Activated naive CD8-positive, alpha-beta T cell (primary cell): Measurements from ENCODE around the gene MYBPH.

Experiments
- H3K27ac Mint-ChIP-seq: one replicate; pipeline ENCODE4 v1.8.0; 2021; ENCODE audit warnings: mixed read lengths
- H3K27me3 Mint-ChIP-seq: one replicate; pipeline ENCODE4 v1.8.0; 2021; ENCODE audit warnings: mixed read lengths
- H3K36me3 Mint-ChIP-seq: one replicate; pipeline ENCODE4 v1.8.0; 2021; ENCODE audit warnings: mixed read lengths
- H3K4me1 Mint-ChIP-seq: one replicate; pipeline ENCODE4 v1.8.0; 2021; ENCODE audit warnings: low read depth, mixed read lengths
- H3K4me3 Mint-ChIP-seq: one replicate; pipeline ENCODE4 v1.8.0; 2021; ENCODE audit warnings: mild to moderate bottlenecking, mixed read lengths
- H3K9me3 Mint-ChIP-seq: one replicate; pipeline ENCODE4 v1.8.0; 2021; ENCODE audit warnings: low read depth, mixed read lengths

The MYBPH gene

GRCh38 chr1:203153989-203154821, 21.4 kb downstream of the MYBPH start:
- no peaks in the 10 kb centered on the region for H3K4me1 Mint-ChIP-seq

DNA sequence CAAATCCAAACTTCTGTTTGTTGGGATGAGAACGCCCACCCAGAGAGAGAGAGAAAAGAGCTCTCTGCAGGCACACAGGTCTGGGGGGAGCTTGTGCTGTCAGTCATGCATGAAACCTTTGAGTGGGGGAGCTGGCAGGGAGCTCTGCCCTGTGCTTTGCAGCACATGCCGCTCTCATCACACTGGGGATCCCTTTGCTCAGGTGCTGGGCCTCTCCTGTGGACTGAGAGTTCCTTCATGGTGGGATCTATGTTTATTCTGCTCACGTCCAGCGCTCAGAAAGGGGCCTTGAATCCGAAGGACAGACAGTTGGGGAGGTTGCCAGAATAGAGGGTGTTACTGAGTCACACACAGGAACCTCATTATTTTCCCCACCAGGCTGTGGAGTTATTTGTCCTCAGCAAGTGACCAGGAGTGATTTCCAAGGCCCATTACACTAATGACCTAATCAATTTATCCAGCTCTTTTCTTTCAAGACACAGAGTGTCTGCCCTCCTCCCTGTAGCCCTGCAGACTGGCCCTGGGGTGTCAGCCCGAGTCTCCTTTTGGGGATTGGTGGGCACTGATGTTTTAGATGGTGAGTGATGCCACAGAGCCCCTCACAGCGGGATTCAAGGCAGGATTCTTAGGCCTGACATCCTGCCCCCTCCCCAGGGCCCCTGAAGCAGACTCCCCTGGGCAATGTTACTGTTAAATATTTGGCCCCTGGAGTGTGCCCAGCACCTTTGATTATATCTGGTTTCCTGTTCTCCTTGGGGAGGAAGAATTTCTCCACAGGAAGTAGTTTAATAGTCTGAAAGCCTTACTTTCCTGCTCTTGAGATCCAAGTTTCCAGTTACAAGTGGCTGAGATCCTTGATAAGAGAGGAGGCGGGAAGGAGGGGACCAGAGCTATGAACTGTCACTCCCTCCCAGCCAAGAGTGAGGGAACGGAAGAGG, 22.3 kb downstream of the MYBPH start:
- no peaks in the 10 kb centered on the region for H3K9me3 Mint-ChIP-seq
- peaks cover 1% of the 10 kb centered on the region for H3K27me3 Mint-ChIP-seq
- H3K36me3 Mint-ChIP-seq = no peaks in the 10 kb centered on the region
- H3K4me3 Mint-ChIP-seq = no peak overlapping the region
- H3K4me1 Mint-ChIP-seq = no peaks in the 10 kb centered on the region
- H3K27ac Mint-ChIP-seq = no peak overlapping the region

More at GRCh38 chr1:203153989-203154821, 21.4 kb downstream of the MYBPH start:
- Mint-ChIP-seq H3K36me3 (no peaks in the 10 kb centered on the region), H3K4me3 (no peak overlapping the region), H3K27me3 (peaks cover 1% of the 10 kb centered on the region), H3K9me3 (no peaks in the 10 kb centered on the region), H3K27ac (no peak overlapping the region)

- H3K9me3 Mint-ChIP-seq = no peaks in the 10 kb centered on the region
- no peak overlapping the region for H3K4me3 Mint-ChIP-seq
- H3K27me3 Mint-ChIP-seq = peaks cover 1% of the 10 kb centered on the region
- H3K4me1 Mint-ChIP-seq = no peaks in the 10 kb centered on the region
- H3K27ac Mint-ChIP-seq = no peak overlapping the region
- no peaks in the 10 kb centered on the region for H3K36me3 Mint-ChIP-seq
These were observed 23.2 kb downstream of the MYBPH start for GRCh38 chr1:203152158-203153034.

DNA sequence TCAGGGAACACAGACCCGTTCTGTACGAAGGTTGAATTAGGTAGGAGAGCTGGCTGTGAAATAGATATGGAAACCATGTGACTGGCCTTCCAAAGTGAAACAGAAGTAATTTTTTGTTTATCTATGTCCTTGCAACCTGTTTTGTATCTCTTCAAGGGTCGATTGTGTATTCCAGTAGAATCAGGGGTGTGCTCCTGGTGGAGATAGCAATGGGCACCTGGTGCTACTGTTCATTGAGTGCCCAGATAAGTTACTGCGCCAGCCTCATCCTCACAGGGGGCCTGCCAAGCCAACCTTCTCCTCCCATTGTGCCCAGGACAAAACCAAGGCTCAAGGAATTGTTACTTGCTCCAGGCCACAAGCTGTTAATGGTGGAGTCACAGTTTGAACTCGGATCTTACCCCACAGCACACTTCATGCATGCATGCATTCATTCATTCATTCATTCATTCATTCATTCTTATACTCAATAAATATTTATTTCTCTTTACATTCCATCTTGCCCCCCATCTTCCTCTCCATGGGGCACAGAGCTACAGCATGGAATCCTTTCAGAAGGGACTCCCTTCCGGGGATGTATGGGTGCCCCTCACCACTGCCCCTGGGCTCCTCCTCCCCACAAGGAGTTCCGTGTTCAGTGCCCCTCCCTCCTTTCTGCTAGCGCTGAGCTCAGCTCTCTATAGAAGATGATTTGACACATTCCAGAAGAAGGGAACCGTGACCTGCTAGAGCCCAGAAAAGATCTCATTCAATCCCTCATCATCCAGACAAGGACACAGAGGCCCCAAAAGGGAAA, 24.1 kb downstream of the MYBPH start:
- no peaks in the 10 kb centered on the region for H3K9me3 Mint-ChIP-seq
- H3K27me3 Mint-ChIP-seq = peaks cover 1% of the 10 kb centered on the region
- no peak overlapping the region for H3K27ac Mint-ChIP-seq
- no peak overlapping the region for H3K4me3 Mint-ChIP-seq
- no peaks in the 10 kb centered on the region for H3K36me3 Mint-ChIP-seq
- H3K4me1 Mint-ChIP-seq = no peaks in the 10 kb centered on the region

DNA sequence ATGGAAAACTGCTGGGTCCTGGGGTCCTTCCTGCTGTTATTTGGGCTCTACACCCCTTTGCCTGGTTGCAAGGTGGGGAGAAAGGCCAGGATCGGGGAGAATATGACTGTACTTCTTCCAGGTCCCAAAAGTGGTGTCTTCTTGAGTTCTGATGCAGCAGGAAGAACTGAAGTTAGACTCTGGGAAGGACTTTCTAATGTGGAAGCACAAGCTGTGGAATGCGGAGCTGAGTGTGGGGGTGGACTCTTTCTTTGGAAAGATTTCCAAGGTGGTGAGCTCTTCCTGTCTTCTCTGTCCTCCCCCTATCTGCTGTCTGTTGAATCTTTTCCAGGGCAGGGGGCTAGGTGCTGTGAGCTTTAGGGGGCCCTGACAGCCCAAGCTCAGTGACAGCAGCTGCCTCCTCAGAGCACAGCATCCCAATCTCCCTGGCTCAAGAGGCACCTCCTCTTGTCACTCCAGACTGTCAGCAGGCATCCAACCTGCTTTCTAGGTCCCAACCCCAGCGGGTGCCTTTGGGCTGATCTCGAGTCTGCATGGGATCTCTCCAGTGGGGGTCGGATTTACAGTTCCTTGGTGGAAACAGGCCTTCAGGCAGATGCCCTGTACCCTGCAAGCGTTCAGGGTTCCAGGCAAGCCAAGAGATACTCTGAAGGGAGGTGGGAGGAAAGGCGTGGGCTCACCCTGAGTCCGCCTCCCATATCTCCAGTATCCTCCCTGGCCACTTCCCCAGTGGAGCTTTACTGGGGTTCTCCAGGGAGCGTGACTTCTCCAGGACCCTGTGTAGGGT, 24.9 kb downstream of the MYBPH start:
- no peaks in the 10 kb centered on the region for H3K36me3 Mint-ChIP-seq
- no peak overlapping the region for H3K27ac Mint-ChIP-seq
- H3K4me1 Mint-ChIP-seq = no peaks in the 10 kb centered on the region
- H3K9me3 Mint-ChIP-seq = no peaks in the 10 kb centered on the region
- no peaks in the 10 kb centered on the region for H3K27me3 Mint-ChIP-seq
- no peak overlapping the region for H3K4me3 Mint-ChIP-seq

DNA sequence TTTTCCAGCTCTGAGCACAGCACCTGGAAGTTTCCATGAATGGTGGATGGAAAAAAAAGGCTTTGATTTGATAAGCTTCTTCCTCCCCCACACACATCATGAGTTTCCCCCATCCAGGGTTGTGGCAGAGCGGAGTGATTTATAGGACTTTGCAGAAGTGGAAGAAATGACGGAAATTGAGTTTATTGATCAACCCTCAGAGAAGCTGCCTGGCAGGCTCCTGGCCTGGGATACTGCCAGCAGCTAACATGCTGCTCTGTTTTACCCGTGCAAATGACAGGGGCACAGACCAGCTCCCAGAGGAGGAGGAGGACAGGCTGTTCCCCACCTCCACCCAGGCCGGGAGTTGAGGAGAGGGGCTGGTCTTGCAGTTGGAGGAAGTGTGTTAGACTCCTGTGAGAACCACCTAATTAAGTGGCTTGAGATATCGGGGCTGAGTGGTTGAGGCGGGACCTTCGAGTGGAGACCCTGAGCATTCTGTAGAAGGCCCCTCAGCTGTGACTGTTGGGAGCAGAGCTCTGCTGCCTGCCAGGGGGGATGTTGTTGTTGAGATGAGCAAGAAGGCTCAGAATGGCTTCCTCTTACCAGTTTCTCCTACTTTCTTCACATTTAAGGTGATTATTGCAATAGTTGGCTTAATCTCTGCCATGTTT, 26.3 kb downstream of the MYBPH start:
- Mint-ChIP-seq H3K27ac (no peak overlapping the region), H3K4me3 (no peak overlapping the region), H3K27me3 (no peaks in the 10 kb centered on the region), H3K4me1 (no peaks in the 10 kb centered on the region), H3K36me3 (no peaks in the 10 kb centered on the region), H3K9me3 (no peaks in the 10 kb centered on the region)

- H3K36me3 Mint-ChIP-seq = peaks cover 2% of the 10 kb centered on the region
These were observed 27.0 kb downstream of the MYBPH start for GRCh38 chr1:203148579-203148978.

GRCh38 chr1:203148127-203148526, 27.5 kb downstream of the MYBPH start:
- Mint-ChIP-seq H3K27me3 (no peaks in the 10 kb centered on the region), H3K36me3 (peaks cover 2% of the 10 kb centered on the region)

More at GRCh38 chr1:203148579-203148978, 27.0 kb downstream of the MYBPH start:
- no peaks in the 10 kb centered on the region for H3K27me3 Mint-ChIP-seq
- H3K9me3 Mint-ChIP-seq = no peaks in the 10 kb centered on the region
- no peaks in the 10 kb centered on the region for H3K4me1 Mint-ChIP-seq
- H3K27ac Mint-ChIP-seq = no peak overlapping the region
- no peak overlapping the region for H3K4me3 Mint-ChIP-seq

GRCh38 chr1:203147376-203147775, 28.2 kb downstream of the MYBPH start:
- H3K27me3 Mint-ChIP-seq = no peaks in the 10 kb centered on the region
- H3K4me3 Mint-ChIP-seq = no peak overlapping the region
- H3K9me3 Mint-ChIP-seq = no peaks in the 10 kb centered on the region
- no peaks in the 10 kb centered on the region for H3K4me1 Mint-ChIP-seq
- peaks cover 2% of the 10 kb centered on the region for H3K36me3 Mint-ChIP-seq
- no peak overlapping the region for H3K27ac Mint-ChIP-seq

More at GRCh38 chr1:203148127-203148526, 27.5 kb downstream of the MYBPH start:
- no peak overlapping the region for H3K4me3 Mint-ChIP-seq
- H3K27ac Mint-ChIP-seq = no peak overlapping the region
- no peaks in the 10 kb centered on the region for H3K4me1 Mint-ChIP-seq
- no peaks in the 10 kb centered on the region for H3K9me3 Mint-ChIP-seq

DNA sequence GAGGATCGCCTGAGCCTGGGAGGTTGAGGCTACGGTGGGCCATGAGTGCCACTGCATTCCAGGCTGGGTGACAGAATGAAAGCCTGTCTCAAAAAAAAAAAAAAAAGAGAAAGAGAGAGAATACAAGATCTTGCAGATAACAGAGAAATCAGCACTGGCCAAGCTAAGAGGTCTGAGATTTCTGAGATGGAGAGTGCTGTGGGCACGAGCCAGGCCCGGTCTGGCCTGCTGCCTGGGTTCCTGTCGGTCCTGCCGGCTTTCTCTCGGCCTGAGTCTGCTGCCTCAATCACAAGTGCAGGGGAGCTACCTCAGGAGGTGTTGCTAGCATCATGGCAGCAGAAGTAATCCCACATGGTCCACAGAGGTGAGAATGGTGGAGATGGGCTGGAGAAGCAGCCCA, 29.1 kb downstream of the MYBPH start:
- Mint-ChIP-seq H3K4me3 (no peak overlapping the region), H3K27ac (no peak overlapping the region), H3K36me3 (peaks cover 2% of the 10 kb centered on the region), H3K27me3 (peaks cover 3% of the 10 kb centered on the region), H3K4me1 (no peaks in the 10 kb centered on the region), H3K9me3 (no peaks in the 10 kb centered on the region)

- no peaks in the 10 kb centered on the region for H3K4me1 Mint-ChIP-seq
- no peaks in the 10 kb centered on the region for H3K9me3 Mint-ChIP-seq
- peaks cover 2% of the 10 kb centered on the region for H3K36me3 Mint-ChIP-seq
- H3K4me3 Mint-ChIP-seq = no peak overlapping the region
- no peak overlapping the region for H3K27ac Mint-ChIP-seq
- peaks cover 3% of the 10 kb centered on the region for H3K27me3 Mint-ChIP-seq
These were observed 29.6 kb downstream of the MYBPH start for GRCh38 chr1:203146042-203146369.

- peaks cover 2% of the 10 kb centered on the region for H3K36me3 Mint-ChIP-seq
- H3K4me1 Mint-ChIP-seq = no peaks in the 10 kb centered on the region
- no peak overlapping the region for H3K4me3 Mint-ChIP-seq
- no peak overlapping the region for H3K27ac Mint-ChIP-seq
- no peaks in the 10 kb centered on the region for H3K9me3 Mint-ChIP-seq
- peaks cover 3% of the 10 kb centered on the region for H3K27me3 Mint-ChIP-seq
These were observed 30.1 kb downstream of the MYBPH start for GRCh38 chr1:203145321-203146041.
